GM12878 (cell line): ENCODE data around the gene NIPAL1. TPM values are rescaled to one million over a fixed set of nuclear protein-coding genes. Genes with fewer than 3 reads are reported as not detected.

Source experiments
- ATAC-seq: fragments of 200-7000 bp; cut with Tn5 transposase; 3 replicates; pipeline ENCODE4 v1.9.1; 2020; ENCODE audit warnings: mild to moderate bottlenecking, moderate library complexity
- BruUV-seq: library from RNA; stranded (reverse); fragments of 400-500 nt; replicated peaks from 2 replicates; lab custom pipeline; 2021; lab: Mats Ljungman, UMichigan
- CTCF ChIA-PET: fragments of 300-600 bp; sonication (Branson Sonifier 250); formaldehyde crosslinking; extraction: SDS; loops from one replicate; lab custom pipeline; 2021; ENCODE audit warnings: inconsistent platforms; lab: Yijun Ruan, JAX
- POLR2A ChIA-PET: fragments of 350-600 bp; formaldehyde crosslinking; extraction: SDS; loops from one replicate; lab custom pipeline; 2021; ENCODE audit warnings: inconsistent platforms; lab: Charles Lee
- RAD21 ChIA-PET: fragments of 300-600 bp; sonication (Branson Sonifier 250); formaldehyde crosslinking; loops from one replicate; lab custom pipeline; 2023; ENCODE audit warnings: antibody characterized with exemption; ENCODE audit not compliant: unreplicated experiment; lab: Charles Lee
- SMC1A ChIA-PET: fragments of 300-600 bp; sonication (Branson Sonifier 250); formaldehyde crosslinking; loops from one replicate; lab custom pipeline; 2023; ENCODE audit not compliant: unreplicated experiment, uncharacterized antibody; lab: Charles Lee
- DNase-seq: peaks from one replicate; pipeline ENCODE4 v3.0.0-alpha.2; 2011; ENCODE audit warnings: low read depth, low spot score
- FAIRE-seq: peaks from 3 replicates; lab custom pipeline; 2011; peaks lifted over from hg19 to GRCh38; lab: Jason Lieb, UNC
- H2AFZ ChIP-seq: 2 replicates; pipeline ENCODE4 v1.6.0; 2011; ENCODE audit warnings: low read depth, low read length, control low read depth; ENCODE audit not compliant: control insufficient read depth
- H3K27ac ChIP-seq: 2 replicates; pipeline ENCODE4 v1.5.1; 2011; ENCODE audit warnings: control low read depth; ENCODE audit not compliant: control insufficient read depth, insufficient read depth
- H3K27me3 ChIP-seq, 2 experiments: replicated peaks in 1 of 2; 2 replicates each; pipeline versions ENCODE4 v1.6.0 to v1.6.1; 2011; ENCODE audit warnings: low read length in 1 of 2; ENCODE audit not compliant: control insufficient read depth in 2 of 2, insufficient read depth in 2 of 2
- H3K36me3 ChIP-seq, 2 experiments: 2 replicates each; pipeline ENCODE4 v1.5.1; 2011; ENCODE audit warnings: low read length in 1 of 2; ENCODE audit not compliant: control insufficient read depth in 2 of 2, insufficient read depth in 2 of 2
- H3K4me1 ChIP-seq: 2 replicates; pipeline ENCODE4 v1.6.1; 2011; ENCODE audit warnings: mild to moderate bottlenecking, low read length, moderate library complexity, mixed read lengths; ENCODE audit not compliant: control insufficient read depth, insufficient read depth
- H3K4me2 ChIP-seq: 2 replicates; pipeline ENCODE4 v1.6.0; 2011; ENCODE audit warnings: control low read depth; ENCODE audit not compliant: control insufficient read depth, insufficient read depth
- H3K4me3 ChIP-seq: fragments of 200-600 bp; sonication (generic); 2 replicates; pipeline ENCODE4 v1.5.1; 2016
- H3K79me2 ChIP-seq: 2 replicates; pipeline ENCODE4 v1.6.0; 2011; ENCODE audit warnings: low read length; ENCODE audit not compliant: control insufficient read depth, insufficient read depth
- H3K9ac ChIP-seq: 2 replicates; pipeline ENCODE4 v1.8.0; 2011; ENCODE audit warnings: low read length, control low read depth, mixed read lengths; ENCODE audit not compliant: control insufficient read depth, insufficient read depth
- H3K9me3 ChIP-seq: replicated peaks from 3 replicates; pipeline ENCODE4 v1.5.1; 2011; ENCODE audit warnings: mild to moderate bottlenecking, low read length; ENCODE audit not compliant: control insufficient read depth, insufficient read depth
- H4K20me1 ChIP-seq: 2 replicates; pipeline ENCODE4 v1.6.0; 2011; ENCODE audit not compliant: control insufficient read depth, insufficient read depth
- EED ChIP-seq: sonication (generic); IDR thresholded peaks from 2 replicates; pipeline ENCODE4 v1.6.1; 2016; ENCODE audit warnings: antibody characterized with exemption, low read depth
- FOXM1 ChIP-seq: IDR thresholded peaks from 2 replicates; pipeline ENCODE4 v1.6.1; 2012; ENCODE audit warnings: low read depth, mild to moderate bottlenecking, inconsistent platforms, low read length, moderate library complexity
- LARP7 ChIP-seq: fragments of 450-650 bp; IDR thresholded peaks from 2 replicates; pipeline ENCODE4 v1.6.1; 2017; ENCODE audit warnings: mild to moderate bottlenecking
- MEF2B ChIP-seq: fragments of 450-650 bp; IDR thresholded peaks from 2 replicates; pipeline ENCODE4 v1.6.1; 2018; ENCODE audit warnings: mild to moderate bottlenecking, moderate library complexity; ENCODE audit not compliant: partially characterized antibody, poor library complexity, severe bottlenecking
- NRF1 ChIP-seq: conservative IDR thresholded peaks from 2 replicates; pipeline ENCODE4 v1.6.1; 2011; ENCODE audit warnings: mild to moderate bottlenecking, low read depth, low read length, improper control_type of control experiment
- POLR2A ChIP-seq: IDR thresholded peaks from 2 replicates; pipeline ENCODE4 v1.6.1; 2011; ENCODE audit warnings: low read depth, mild to moderate bottlenecking, low read length
- SUZ12 ChIP-seq: fragments of 200-600 bp; sonication (generic); IDR thresholded peaks from one replicate; pipeline ENCODE4 v1.6.1; 2018; ENCODE audit warnings: antibody characterized with exemption, mild to moderate bottlenecking; ENCODE audit not compliant: unreplicated experiment
- ZNF24 ChIP-seq: fragments of 450-650 bp; IDR thresholded peaks from 2 replicates; pipeline ENCODE4 v1.6.1; 2017; ENCODE audit warnings: antibody characterized with exemption, mild to moderate bottlenecking
- WGBS: methylation state at CpG from one replicate; pipeline ENCODE4 v1.1.6; 2016; ENCODE audit warnings: low lambda C conversion rate; ENCODE audit not compliant: insufficient replicate concordance, insufficient coverage; ENCODE audit errors: missing lambda C conversion rate; 5-methylcytosine and 5-hydroxymethylcytosine counted together
- in situ Hi-C: fragments of 300-500 bp; cut with MboI; formaldehyde crosslinking; loops from 9 replicates; pipeline ENCODE4 v1.14.3; 2018; ENCODE audit warnings: mixed read lengths
- intact Hi-C: fragments of 100-400 bp; cut with micrococcal nuclease; formaldehyde crosslinking; loops from one replicate; pipeline ENCODE4 v1.14.2; 2022; ENCODE audit not compliant: unreplicated experiment
- polyA plus RNA-seq, 11 experiments: library from polyadenylated mRNA; depleted of rRNA in 4 of 11; unstranded in 6 of 11; stranded (reverse) in 5 of 11; fragments of >200 nt; fragmentation: Nextera tagmentation in 4 of 11; fragmentation: Illumina TruSeq in 1 of 11; extraction: Ambion mirVana in 4 of 11; extraction: Trizol in 1 of 11; gene quantifications; 1 replicate in 1 of 11; 2 replicates in 10 of 11; pipeline versions ENCODE4 v1.2.1 to v1.2.3, GENCODE V29; 2011 to 2016; ENCODE audit warnings: inconsistent platforms in 2 of 11, missing spikeins in 2 of 11, low read depth in 1 of 11
- total RNA-seq, 4 experiments: library from RNA; depleted of rRNA in 3 of 4; stranded (reverse); fragments of >200 nt in 3 of 4; fragmentation: Illumina TruSeq in 1 of 4; extraction: Trizol in 1 of 4; gene quantifications; 2 replicates each; pipeline versions ENCODE4 v1.2.1 to v1.2.3, GENCODE V29; 2013 to 2021
- TF ChIP-seq, protein P1 (sequence below): IDR thresholded peaks from 2 replicates; pipeline ENCODE4 v1.6.1; 2011; ENCODE audit warnings: borderline replicate concordance, low read depth, mild to moderate bottlenecking, moderate library complexity, low read length; ENCODE audit not compliant: insufficient read depth, poor library complexity, severe bottlenecking
- TF ChIP-seq, protein P2 (sequence below): fragments of 450-650 bp; IDR thresholded peaks from 2 replicates; pipeline ENCODE4 v1.6.1; 2016; ENCODE audit warnings: mild to moderate bottlenecking

The NIPAL1 gene
- total and polyA plus RNA-seq, 10 of the 15 experiments (the other 5 are each of a cell fraction or from before 2014, with no cell fraction given), result 0.46 to 9.7 (median 5.9) TPM

DNA sequence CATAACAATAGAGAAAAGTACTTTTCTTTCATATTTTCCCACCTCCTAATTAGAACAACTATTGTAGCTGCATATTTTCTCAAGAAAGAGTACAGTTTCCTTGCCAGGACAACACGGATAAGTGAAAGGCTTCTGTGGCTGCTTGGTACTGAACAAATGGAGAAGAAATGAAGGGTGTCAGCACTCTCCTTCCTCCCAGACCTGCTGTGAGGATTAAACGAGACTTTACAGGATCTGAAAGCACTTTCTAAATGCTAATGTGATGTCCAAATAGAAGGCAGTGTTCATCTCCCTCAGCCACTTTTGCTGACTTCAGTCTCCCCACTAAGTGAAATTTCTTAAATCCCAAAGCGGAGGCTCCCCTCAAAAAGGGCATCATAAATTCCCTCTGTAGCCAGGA, 13.9 kb downstream of the NIPAL1 start:
- ATAC-seq (no peak), DNase-seq (no peak), FAIRE-seq (no peak)
- WGBS, result 63% methylated on average over 3 of the region's 3 CpGs
- H3K4me3 ChIP-seq, result no peak overlapping the region
- H4K20me1 ChIP-seq, result no peaks in the 10 kb centered on the region
- H3K4me1 ChIP-seq, result peaks cover 54% of the 10 kb centered on the region
- H3K4me2 ChIP-seq, result peak overlapping the region; percentile 35; the same call in 1 of the 2 replicates
- TF ChIP-seq ZNF24 (peak; percentile 10; the same call in 1 of the 2 replicates), FOXM1 (peak; percentile 31; the same call in 1 of the 2 replicates), MEF2B (no peak)
- H3K79me2 ChIP-seq, result no peaks in the 10 kb centered on the region
- H3K27ac ChIP-seq, result no peak overlapping the region
- POLR2A ChIA-PET, result interaction anchor here (6.1 kb wide), 1 partner anchor 16 kb away, joined by 38 read pairs; no protein-coding TSS in a partner anchor
- no peaks in the 10 kb centered on the region for H3K36me3 ChIP-seq
- H3K9me3 ChIP-seq, result no peaks in the 10 kb centered on the region; the same call in 2 of the 3 replicates
- H3K9ac ChIP-seq, result no peak overlapping the region
- H2AFZ ChIP-seq, result peak overlapping the region; percentile 26
- no TSS peak for BruUV-seq
- H3K27me3 ChIP-seq, result no peaks in the 10 kb centered on the region
- RAD21 ChIA-PET, result interaction anchor here (1.0 kb wide), 1 partner anchor 17 kb away, joined by 3 read pairs; no protein-coding TSS in a partner anchor
- SMC1A ChIA-PET, result interaction anchor here (2.9 to 11.8 kb wide), 3 partner anchors 11 to 55 kb away, joined by 13 to 268 read pairs (median 62); no protein-coding TSS in a partner anchor
- CTCF ChIA-PET, result interaction anchor here (1.6 to 9.8 kb wide), 3 partner anchors 12 to 79 kb away, joined by 4 to 158 read pairs (median 5); no protein-coding TSS in a partner anchor
- in situ Hi-C loops (no loop called here), intact Hi-C loops (loop anchor here (10.0 kb wide), 1 partner anchor 536 kb away; no protein-coding TSS in a partner anchor)

GRCh38 chr4:48031802-48032525, 15.4 kb downstream of the NIPAL1 start:
- BruUV-seq, result no TSS peak
- Histone ChIP-seq H3K79me2 (no peaks in the 10 kb centered on the region), H3K4me1 (peaks cover 66% of the 10 kb centered on the region), H4K20me1 (no peaks in the 10 kb centered on the region), H3K36me3 (no peaks in the 10 kb centered on the region), H3K4me3 (no peak overlapping the region), H3K9me3 (peaks cover 2% of the 10 kb centered on the region; the same call in 1 of the 3 replicates), H3K9ac (no peak overlapping the region), H3K27me3 (no peaks in the 10 kb centered on the region), H2AFZ (no peak overlapping the region), H3K27ac (no peak overlapping the region), H3K4me2 (no peak overlapping the region)
- intact Hi-C loops (loop anchor here (10.0 kb wide), 1 partner anchor 537 kb away; no protein-coding TSS in a partner anchor), in situ Hi-C loops (no loop called here)
- ChIA-PET RAD21 (interaction anchor here (0.7 to 7.2 kb wide), 8 partner anchors 8 to 56 kb away, joined by 3 to 121 read pairs (median 4); no protein-coding TSS in a partner anchor), CTCF (interaction anchor here (0.7 to 9.8 kb wide), 12 partner anchors 8 to 173 kb away, joined by 3 to 158 read pairs (median 4); partner anchors contain the start of genes CNGA1 and NIPAL1), SMC1A (interaction anchor here (0.8 to 11.8 kb wide), 6 partner anchors 13 to 77 kb away, joined by 4 to 268 read pairs (median 20); no protein-coding TSS in a partner anchor), POLR2A (interaction anchor here (0.7 to 6.1 kb wide), 3 partner anchors 15 to 54 kb away, joined by 3 to 38 read pairs (median 7); no protein-coding TSS in a partner anchor)
- DNase-seq (no peak), FAIRE-seq (no peak), ATAC-seq (no peak)
- 83% methylated on average over 12 of the region's 12 CpGs for WGBS
- TF ChIP-seq SUZ12 (no peak), LARP7 (no peak), POLR2A (no peak), NRF1 (no peak), EED (no peak)
- TF ChIP-seq, protein P1, sequence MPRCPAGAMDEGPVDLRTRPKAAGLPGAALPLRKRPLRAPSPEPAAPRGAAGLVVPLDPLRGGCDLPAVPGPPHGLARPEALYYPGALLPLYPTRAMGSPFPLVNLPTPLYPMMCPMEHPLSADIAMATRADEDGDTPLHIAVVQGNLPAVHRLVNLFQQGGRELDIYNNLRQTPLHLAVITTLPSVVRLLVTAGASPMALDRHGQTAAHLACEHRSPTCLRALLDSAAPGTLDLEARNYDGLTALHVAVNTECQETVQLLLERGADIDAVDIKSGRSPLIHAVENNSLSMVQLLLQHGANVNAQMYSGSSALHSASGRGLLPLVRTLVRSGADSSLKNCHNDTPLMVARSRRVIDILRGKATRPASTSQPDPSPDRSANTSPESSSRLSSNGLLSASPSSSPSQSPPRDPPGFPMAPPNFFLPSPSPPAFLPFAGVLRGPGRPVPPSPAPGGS, result no peak
- TF ChIP-seq, protein P2, sequence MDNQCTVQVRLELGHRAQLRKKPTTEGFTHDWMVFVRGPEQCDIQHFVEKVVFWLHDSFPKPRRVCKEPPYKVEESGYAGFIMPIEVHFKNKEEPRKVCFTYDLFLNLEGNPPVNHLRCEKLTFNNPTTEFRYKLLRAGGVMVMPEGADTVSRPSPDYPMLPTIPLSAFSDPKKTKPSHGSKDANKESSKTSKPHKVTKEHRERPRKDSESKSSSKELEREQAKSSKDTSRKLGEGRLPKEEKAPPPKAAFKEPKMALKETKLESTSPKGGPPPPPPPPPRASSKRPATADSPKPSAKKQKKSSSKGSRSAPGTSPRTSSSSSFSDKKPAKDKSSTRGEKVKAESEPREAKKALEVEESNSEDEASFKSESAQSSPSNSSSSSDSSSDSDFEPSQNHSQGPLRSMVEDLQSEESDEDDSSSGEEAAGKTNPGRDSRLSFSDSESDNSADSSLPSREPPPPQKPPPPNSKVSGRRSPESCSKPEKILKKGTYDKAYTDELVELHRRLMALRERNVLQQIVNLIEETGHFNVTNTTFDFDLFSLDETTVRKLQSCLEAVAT, result no peak
